Neural progenitor cell (in vitro differentiated cells): ENCODE data around the gene EPHB1. TPM values are rescaled to one million over a fixed set of nuclear protein-coding genes. Genes with fewer than 3 reads are reported as not detected.
"Not testable (repeated sequence)": the region's sequence is repeated elsewhere in the genome, so short reads cannot be mapped to it uniquely, and the experiment has no call there.

ENCODE experiments used
- DNase-seq: peaks from one replicate; pipeline ENCODE4 v3.0.0-alpha.2; 2016; ENCODE audit warnings: low spot score
- H2AFZ ChIP-seq: fragments of 200-600 bp; sonication (generic); replicated peaks from 2 replicates; pipeline ENCODE4 v1.6.1; 2016; ENCODE audit warnings: antibody characterized with exemption
- H3F3A ChIP-seq: fragments of 200-600 bp; sonication (generic); 2 replicates; pipeline ENCODE4 v1.6.1; 2016; ENCODE audit warnings: antibody characterized with exemption, low read depth
- H3K27ac ChIP-seq: fragments of 200-600 bp; sonication (generic); 2 replicates; pipeline ENCODE4 v1.5.1; 2016; ENCODE audit warnings: mild to moderate bottlenecking
- H3K27me3 ChIP-seq: fragments of 200-600 bp; sonication (generic); 2 replicates; pipeline ENCODE4 v1.6.1; 2016; ENCODE audit warnings: mild to moderate bottlenecking, moderate library complexity
- H3K36me3 ChIP-seq: fragments of 200-600 bp; sonication (generic); 2 replicates; pipeline ENCODE4 v1.5.1; 2016
- H3K4me1 ChIP-seq: fragments of 200-600 bp; sonication (generic); 2 replicates; pipeline ENCODE4 v1.6.1; 2016; ENCODE audit warnings: mixed run types
- H3K4me2 ChIP-seq: fragments of 200-600 bp; sonication (generic); 2 replicates; pipeline ENCODE4 v1.6.1; 2016
- H3K4me3 ChIP-seq: fragments of 200-600 bp; sonication (generic); 2 replicates; pipeline ENCODE4 v1.5.1; 2016
- H3K79me2 ChIP-seq: fragments of 200-600 bp; sonication (generic); 2 replicates; pipeline ENCODE4 v1.6.1; 2016; ENCODE audit warnings: low read depth
- H3K9ac ChIP-seq: fragments of 200-600 bp; sonication (generic); 2 replicates; pipeline ENCODE4 v1.6.1; 2016
- H3K9me3 ChIP-seq: fragments of 200-600 bp; sonication (generic); 2 replicates; pipeline ENCODE4 v1.5.1; 2016; ENCODE audit warnings: low read depth
- H4K20me1 ChIP-seq: fragments of 200-600 bp; sonication (generic); 2 replicates; pipeline ENCODE4 v1.6.1; 2016; ENCODE audit warnings: low read depth
- H3K27ac Mint-ChIP-seq: 3 replicates; pipeline ENCODE4 v1.8.0; 2021; ENCODE audit warnings: mixed read lengths
- H3K27me3 Mint-ChIP-seq: 2 replicates; pipeline ENCODE4 v1.8.0; 2022; ENCODE audit warnings: low read depth, mild to moderate bottlenecking, inconsistent platforms, moderate library complexity, mixed read lengths; ENCODE audit not compliant: insufficient read depth
- H3K36me3 Mint-ChIP-seq: 3 replicates; pipeline ENCODE4 v1.8.0; 2021; ENCODE audit warnings: mixed read lengths
- H3K4me1 Mint-ChIP-seq: 3 replicates; pipeline ENCODE4 v1.8.0; 2021; ENCODE audit warnings: mixed read lengths
- H3K4me3 Mint-ChIP-seq: 3 replicates; pipeline ENCODE4 v1.8.0; 2021; ENCODE audit warnings: mild to moderate bottlenecking, moderate library complexity, mixed read lengths
- H3K9me3 Mint-ChIP-seq: 3 replicates; pipeline ENCODE4 v1.8.0; 2020; ENCODE audit warnings: mixed read lengths
- EZH2 ChIP-seq: fragments of 200-600 bp; sonication (generic); IDR thresholded peaks from 2 replicates; pipeline ENCODE4 v1.6.1; 2017; ENCODE audit warnings: antibody characterized with exemption, mild to moderate bottlenecking, moderate library complexity
- EZH2phosphoT487 ChIP-seq: fragments of 200-600 bp; sonication (generic); IDR thresholded peaks from 2 replicates; pipeline ENCODE4 v1.6.1; 2017; ENCODE audit warnings: antibody characterized with exemption
- total RNA-seq: library from RNA; depleted of rRNA; stranded (reverse); fragments of >200 nt; gene quantifications from 2 replicates; pipeline ENCODE4 v1.2.3, GENCODE V29; 2015; ENCODE audit warnings: low replicate concordance
- TF ChIP-seq, protein P1 (sequence below): fragments of 200-600 bp; sonication (generic); IDR thresholded peaks from 2 replicates; pipeline ENCODE4 v1.5.1; 2017; ENCODE audit warnings: antibody characterized with exemption, mild to moderate bottlenecking

EPHB1 gene
- total RNA-seq, 1 donor from 2014 or later, result 9.1 TPM

DNA sequence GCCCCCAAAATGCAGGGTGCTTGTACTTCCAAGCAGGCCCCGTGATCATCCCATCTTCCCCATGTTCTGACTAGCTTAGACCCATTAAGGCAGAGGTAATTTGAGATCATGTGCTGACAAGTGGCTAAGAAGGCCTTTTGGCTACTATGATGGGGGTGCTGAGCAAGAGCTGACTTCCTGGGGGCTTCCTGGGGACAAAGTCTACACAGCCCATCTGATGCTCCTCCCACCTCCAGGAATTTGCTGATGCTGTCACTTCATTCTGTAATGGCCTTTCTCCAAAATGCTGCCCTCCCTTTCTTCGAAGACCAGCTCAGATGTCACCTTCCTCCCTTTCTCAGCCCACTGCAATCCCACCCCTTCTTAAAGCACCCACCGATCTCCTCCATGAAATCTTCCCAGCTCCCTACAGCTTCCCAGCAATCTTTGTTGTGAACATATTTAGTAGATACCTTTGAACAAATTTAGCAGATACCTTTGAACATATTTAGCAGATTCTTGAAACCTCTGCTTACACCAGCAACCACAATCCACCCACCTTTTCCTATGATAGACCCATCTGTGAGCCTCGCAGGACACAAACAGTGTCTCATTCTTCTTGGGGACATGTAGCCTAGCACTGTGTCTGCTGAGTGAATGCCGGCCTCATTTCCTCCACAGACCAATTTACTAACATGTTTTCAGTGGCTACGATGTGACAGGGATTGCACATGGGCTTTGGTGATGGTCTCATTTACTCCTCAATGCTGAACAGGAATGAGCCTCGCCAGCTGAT, 223.3 kb downstream of the EPHB1 start:
- TF ChIP-seq EZH2phosphoT487 (no peak), EZH2 (no peak)
- TF ChIP-seq, protein P1, sequence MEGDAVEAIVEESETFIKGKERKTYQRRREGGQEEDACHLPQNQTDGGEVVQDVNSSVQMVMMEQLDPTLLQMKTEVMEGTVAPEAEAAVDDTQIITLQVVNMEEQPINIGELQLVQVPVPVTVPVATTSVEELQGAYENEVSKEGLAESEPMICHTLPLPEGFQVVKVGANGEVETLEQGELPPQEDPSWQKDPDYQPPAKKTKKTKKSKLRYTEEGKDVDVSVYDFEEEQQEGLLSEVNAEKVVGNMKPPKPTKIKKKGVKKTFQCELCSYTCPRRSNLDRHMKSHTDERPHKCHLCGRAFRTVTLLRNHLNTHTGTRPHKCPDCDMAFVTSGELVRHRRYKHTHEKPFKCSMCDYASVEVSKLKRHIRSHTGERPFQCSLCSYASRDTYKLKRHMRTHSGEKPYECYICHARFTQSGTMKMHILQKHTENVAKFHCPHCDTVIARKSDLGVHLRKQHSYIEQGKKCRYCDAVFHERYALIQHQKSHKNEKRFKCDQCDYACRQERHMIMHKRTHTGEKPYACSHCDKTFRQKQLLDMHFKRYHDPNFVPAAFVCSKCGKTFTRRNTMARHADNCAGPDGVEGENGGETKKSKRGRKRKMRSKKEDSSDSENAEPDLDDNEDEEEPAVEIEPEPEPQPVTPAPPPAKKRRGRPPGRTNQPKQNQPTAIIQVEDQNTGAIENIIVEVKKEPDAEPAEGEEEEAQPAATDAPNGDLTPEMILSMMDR, result no peak
- Histone ChIP-seq H2AFZ (no peak overlapping the region), H4K20me1 (no peaks in the 10 kb centered on the region), H3K36me3 (no peaks in the 10 kb centered on the region), H3K9me3 (no peaks in the 10 kb centered on the region), H3K4me1 (peaks cover 23% of the 10 kb centered on the region), H3K27ac (no peak overlapping the region), H3K9ac (no peak overlapping the region), H3K27me3 (no peaks in the 10 kb centered on the region), H3K4me2 (peak overlapping the region; percentile 47), H3K79me2 (no peaks in the 10 kb centered on the region), H3K4me3 (no peak overlapping the region), H3F3A (peaks cover 9% of the 10 kb centered on the region)
- Mint-ChIP-seq H3K4me3 (no peak overlapping the region), H3K9me3 (no peaks in the 10 kb centered on the region), H3K36me3 (no peaks in the 10 kb centered on the region), H3K4me1 (peaks cover 25% of the 10 kb centered on the region), H3K27ac (peak overlapping the region; percentile 7), H3K27me3 (peaks cover 2% of the 10 kb centered on the region)
- no peak for DNase-seq

DNA sequence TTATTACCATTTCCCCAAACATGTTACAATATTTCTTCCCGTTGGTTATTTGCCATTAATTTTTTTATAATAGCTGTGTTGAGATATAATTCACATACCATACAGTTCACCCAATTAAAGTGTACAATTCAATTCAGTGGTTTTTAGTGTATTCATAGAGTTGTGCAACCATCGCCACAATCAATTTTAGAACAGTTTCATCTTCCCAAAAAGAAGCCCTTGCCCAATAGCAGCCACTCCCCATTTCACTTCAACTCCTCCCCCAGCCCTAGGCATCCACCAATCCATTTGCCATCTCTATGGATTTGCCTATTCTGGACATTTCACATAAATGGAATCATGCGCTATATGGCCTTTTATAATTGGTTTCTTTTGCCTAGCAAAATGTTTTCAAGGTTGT, 225.1 kb downstream of the EPHB1 start:
- Histone ChIP-seq H3K4me1 (peaks cover 30% of the 10 kb centered on the region), H3K27me3 (no peaks in the 10 kb centered on the region), H3K79me2 (no peaks in the 10 kb centered on the region), H3K4me2 (no peak overlapping the region), H2AFZ (no peak overlapping the region), H3K36me3 (no peaks in the 10 kb centered on the region), H3K9me3 (no peaks in the 10 kb centered on the region), H3K27ac (no peak overlapping the region), H4K20me1 (no peaks in the 10 kb centered on the region), H3F3A (peaks cover 9% of the 10 kb centered on the region), H3K9ac (no peak overlapping the region), H3K4me3 (no peak overlapping the region)
- Mint-ChIP-seq H3K27ac (no peak overlapping the region), H3K27me3 (peaks cover 2% of the 10 kb centered on the region), H3K4me3 (no peak overlapping the region), H3K36me3 (no peaks in the 10 kb centered on the region), H3K9me3 (no peaks in the 10 kb centered on the region), H3K4me1 (peaks cover 32% of the 10 kb centered on the region)
- no peak for TF ChIP-seq EZH2
- TF ChIP-seq, protein P1, result no peak
- TF ChIP-seq EZH2phosphoT487, result no peak
- no peak for DNase-seq

DNA sequence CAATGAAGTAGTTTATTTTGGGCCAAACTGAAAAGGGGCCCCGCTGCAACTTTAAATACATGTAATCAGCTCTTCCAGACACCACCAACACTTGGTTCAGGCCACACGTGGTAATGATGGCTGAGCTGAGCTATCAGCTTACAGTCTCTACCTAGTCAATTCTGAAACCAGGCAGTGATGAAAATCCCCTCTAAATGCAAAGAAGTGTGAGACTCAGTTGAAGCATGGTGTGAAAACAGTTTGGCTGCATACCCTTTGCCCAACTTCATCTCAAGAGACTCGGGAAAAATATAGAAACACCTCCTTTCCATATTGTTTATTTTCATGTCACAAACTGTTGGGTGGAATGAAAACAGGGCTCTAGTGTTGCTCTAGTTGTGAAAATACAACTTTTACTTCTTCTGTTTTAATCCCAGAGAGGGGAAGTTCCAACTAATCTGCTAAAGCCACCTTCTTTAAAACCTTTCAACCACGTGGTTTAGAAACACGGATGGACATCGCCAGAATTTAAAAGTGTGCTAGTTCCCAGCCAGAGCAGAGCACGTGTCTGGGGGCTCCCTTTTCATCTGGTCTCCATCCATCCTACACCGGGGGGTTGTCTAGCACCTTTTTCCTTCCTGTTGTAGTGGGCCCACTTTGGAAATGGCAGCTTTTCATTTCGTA, 229.1 kb downstream of the EPHB1 start:
- no peaks in the 10 kb centered on the region for H3K27me3 Mint-ChIP-seq
- H3K4me3 Mint-ChIP-seq, result no peak overlapping the region
- H3K36me3 Mint-ChIP-seq, result no peaks in the 10 kb centered on the region
- no peaks in the 10 kb centered on the region for H3K79me2 ChIP-seq
- H3K4me1 Mint-ChIP-seq, result peaks cover 12% of the 10 kb centered on the region
- no peak overlapping the region for H3K27ac Mint-ChIP-seq
- no peaks in the 10 kb centered on the region for H3K9me3 ChIP-seq
- no peaks in the 10 kb centered on the region for H3K36me3 ChIP-seq
- no peaks in the 10 kb centered on the region for H3K9me3 Mint-ChIP-seq
- H3K27me3 ChIP-seq, result no peaks in the 10 kb centered on the region
- H4K20me1 ChIP-seq, result no peaks in the 10 kb centered on the region
- peaks cover 4% of the 10 kb centered on the region for H3F3A ChIP-seq
- H3K4me3 ChIP-seq, result no peak overlapping the region
- no peak overlapping the region for H3K9ac ChIP-seq
- H3K27ac ChIP-seq, result no peak overlapping the region
- H3K4me2 ChIP-seq, result no peak overlapping the region
- H3K4me1 ChIP-seq, result peaks cover 15% of the 10 kb centered on the region
- H2AFZ ChIP-seq, result no peak overlapping the region
- no peak for DNase-seq
- TF ChIP-seq, protein P1, result no peak
- TF ChIP-seq EZH2, result no peak
- no peak for TF ChIP-seq EZH2phosphoT487

DNA sequence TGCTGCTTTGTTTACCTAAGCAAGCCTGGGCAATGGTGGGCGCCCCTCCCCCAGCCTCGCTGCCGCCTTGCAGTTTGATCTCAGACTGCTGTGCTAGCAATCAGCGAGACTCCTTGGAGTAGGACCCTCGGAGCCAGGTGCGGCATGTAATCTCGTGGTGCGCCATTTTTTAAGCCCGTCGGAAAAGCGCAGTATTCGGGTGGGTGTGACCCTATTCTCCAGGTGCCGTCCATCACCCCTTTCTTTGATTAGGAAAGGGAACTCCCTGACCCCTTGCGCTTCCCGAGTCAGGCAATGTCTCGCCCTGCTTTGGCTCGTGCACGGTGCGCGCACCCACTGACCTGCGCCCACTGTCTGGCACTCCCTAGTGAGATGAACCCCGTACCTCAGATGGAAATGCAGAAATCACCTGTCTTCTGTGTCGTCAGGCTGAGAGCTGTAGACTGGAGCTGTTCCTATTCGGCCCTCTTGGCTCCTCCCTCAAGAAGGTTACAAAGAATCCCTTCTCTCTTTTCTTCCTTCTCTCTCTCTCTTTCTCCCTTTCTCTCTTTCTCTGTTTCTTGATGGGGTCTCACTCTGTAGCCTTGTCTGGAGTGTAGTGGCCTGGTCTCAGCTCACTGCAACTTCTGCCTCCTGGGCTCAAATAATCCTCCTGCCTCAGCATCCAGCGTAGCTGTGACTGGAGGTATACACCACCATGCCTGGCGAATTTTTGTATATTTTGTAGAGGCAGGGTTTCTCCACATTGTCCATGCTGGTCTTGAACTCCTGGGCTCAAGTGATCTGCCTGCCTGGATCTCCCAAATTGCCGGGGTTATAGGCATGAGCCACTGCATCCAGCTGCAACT, 235.9 kb downstream of the EPHB1 start:
- peak; percentile 38 for DNase-seq
- H3K9ac ChIP-seq, result not testable (repeated sequence)

More for the DNA sequence above, 235.9 kb downstream of the EPHB1 start:
- Mint-ChIP-seq H3K4me3 (peak overlapping the region; percentile 81), H3K27ac (peak overlapping the region; percentile 83), H3K4me1 (peaks cover 46% of the 10 kb centered on the region)
- H3K36me3 Mint-ChIP-seq, H4K20me1 ChIP-seq, H3K36me3 ChIP-seq, H3F3A ChIP-seq, H3K27me3 Mint-ChIP-seq, H3K79me2 ChIP-seq, H3K9me3 Mint-ChIP-seq, H3K9me3 ChIP-seq, H3K27ac ChIP-seq, H3K27me3 ChIP-seq: not testable (repeated sequence)
- Histone ChIP-seq H3K4me1 (peaks cover 16% of the 10 kb centered on the region), H2AFZ (peak overlapping the region; percentile 70), H3K4me2 (peak overlapping the region; percentile 73), H3K4me3 (peak overlapping the region; percentile 40)
